Transverse colon (tissue), 4 donors: ENCODE measurements around the gene SELENOO.

Experiments used
- CTCF ChIP-seq, 5 experiments: fragments of 200-600 bp in 3 of 5; fragments of 450-650 bp in 2 of 5; sonication (generic) in 3 of 5; IDR thresholded peaks; 1 replicate in 2 of 5; 2 replicates in 3 of 5; pipeline ENCODE4 v1.5.1; 2016 to 2017; ENCODE audit warnings: antibody characterized with exemption in 5 of 5, inconsistent platforms in 3 of 5, mild to moderate bottlenecking in 2 of 5, moderate library complexity in 1 of 5
- EP300 ChIP-seq: sonication (generic); formaldehyde crosslinking; IDR thresholded peaks from one replicate; pipeline ENCODE4 v1.6.1; 2017; ENCODE audit warnings: antibody characterized with exemption, low read depth
- POLR2A ChIP-seq: fragments of 450-650 bp; IDR thresholded peaks from one replicate; pipeline ENCODE4 v1.6.1; 2016; ENCODE audit warnings: antibody characterized with exemption, mild to moderate bottlenecking, moderate library complexity
- POLR2AphosphoS5 ChIP-seq, 3 donors: sonication (generic); formaldehyde crosslinking; IDR thresholded peaks; one replicate each; pipeline ENCODE4 v1.6.1; 2016; ENCODE audit warnings: antibody characterized with exemption in 3 of 3

- TF ChIP-seq CTCF (IDR thresholded peaks at IDR 0.05) (no peak), POLR2A (no peak), EP300 (no peak), POLR2AphosphoS5 (IDR thresholded peaks at IDR 0.05) (peak in 1 of 3 donors; percentile 10)
Observed at GRCh38 chr22:50192436-50193204, 8.2 kb upstream of the SELENOO start.
